HG02885 (cell line): ENCODE data around the gene ST8SIA3.

Experiments used
- ATAC-seq: cut with Tn5 transposase; IDR thresholded peaks from one replicate; pipeline ENCODE4 v1.9.1; 2021; ENCODE audit warnings: mild to moderate bottlenecking; ENCODE audit not compliant: unreplicated experiment, poor library complexity

ST8SIA3 gene, protein sequence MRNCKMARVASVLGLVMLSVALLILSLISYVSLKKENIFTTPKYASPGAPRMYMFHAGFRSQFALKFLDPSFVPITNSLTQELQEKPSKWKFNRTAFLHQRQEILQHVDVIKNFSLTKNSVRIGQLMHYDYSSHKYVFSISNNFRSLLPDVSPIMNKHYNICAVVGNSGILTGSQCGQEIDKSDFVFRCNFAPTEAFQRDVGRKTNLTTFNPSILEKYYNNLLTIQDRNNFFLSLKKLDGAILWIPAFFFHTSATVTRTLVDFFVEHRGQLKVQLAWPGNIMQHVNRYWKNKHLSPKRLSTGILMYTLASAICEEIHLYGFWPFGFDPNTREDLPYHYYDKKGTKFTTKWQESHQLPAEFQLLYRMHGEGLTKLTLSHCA

GRCh38 chr18:57352271-57352701, at the start of gene ST8SIA3:
TSS of gene ST8SIA3 (plus strand) at chr18:57352557. CDS start at chr18:57352847, 290 bp downstream.
- no peak for ATAC-seq

DNA sequence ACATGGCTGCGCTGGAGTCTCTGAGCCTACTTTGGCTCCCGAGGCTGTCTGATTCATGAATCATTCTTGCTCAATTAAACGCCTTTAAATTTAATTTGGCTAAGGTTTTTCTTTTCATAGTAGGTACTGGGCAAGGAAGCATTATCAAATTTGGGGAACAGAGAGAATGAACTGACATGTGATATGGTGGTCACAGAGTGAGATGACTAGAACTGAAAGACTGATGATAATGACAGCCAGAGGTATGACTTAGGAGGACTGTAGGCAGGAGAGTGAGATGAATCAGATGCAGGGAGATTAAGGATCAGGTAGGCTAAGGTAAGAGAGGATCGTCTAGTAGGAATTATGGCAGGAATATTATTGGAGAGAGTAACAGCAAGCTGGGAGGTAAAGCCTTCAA, 40.9 kb upstream of the ST8SIA3 start:
- no peak for ATAC-seq

GRCh38 chr18:57312346-57313144, 39.8 kb upstream of the ST8SIA3 start:
- no peak for ATAC-seq

DNA sequence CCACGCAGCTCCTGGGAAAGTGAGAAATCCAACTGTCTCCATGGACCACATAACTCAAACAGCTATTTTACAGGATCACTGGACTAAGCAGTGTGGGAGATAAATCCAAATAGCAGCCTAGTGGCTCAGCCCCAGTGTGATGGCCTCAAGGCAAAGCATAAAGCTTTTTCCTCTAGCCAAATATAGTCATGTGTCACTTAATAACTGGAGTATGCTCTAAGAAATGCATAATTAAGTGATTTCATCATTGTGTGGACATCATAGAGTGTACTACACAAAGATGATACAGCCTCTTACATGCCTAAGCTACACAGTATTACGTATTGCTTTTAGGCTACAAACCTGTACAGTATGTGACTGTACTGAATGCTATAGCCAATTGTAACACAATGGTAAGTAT, 31.8 kb upstream of the ST8SIA3 start:
- ATAC-seq: no peak

DNA sequence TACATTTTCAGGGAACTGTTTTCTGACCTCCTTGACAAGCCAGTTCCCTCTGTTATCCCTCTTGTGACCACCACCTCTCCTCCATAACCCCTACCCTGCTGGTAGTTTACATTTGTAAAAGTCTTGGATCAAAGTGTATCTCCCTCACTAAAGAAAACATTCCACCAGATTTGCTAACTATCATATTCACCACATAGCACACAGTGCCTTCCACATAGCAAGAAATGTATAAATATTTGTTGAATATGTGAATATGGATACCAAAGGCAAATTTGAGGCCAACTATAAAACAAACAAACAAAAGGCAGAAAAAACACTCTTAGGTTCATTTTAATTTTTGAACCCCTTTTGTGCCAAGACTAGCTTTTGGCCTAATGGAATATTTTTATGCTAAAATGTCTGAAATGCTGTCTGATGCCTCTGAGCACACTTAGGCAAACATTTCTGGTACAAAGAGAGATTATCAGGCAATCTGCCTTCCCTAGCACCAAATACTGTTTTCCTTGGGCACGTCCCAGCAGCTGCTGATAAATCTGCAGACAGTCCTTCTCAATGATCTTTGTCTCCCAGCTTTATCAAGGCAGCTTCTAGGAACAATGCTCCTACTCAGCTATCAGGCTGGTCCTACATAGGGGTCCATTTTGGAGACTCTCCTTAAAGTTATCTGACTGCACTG, 26.7 kb upstream of the ST8SIA3 start:
- no peak for ATAC-seq

DNA sequence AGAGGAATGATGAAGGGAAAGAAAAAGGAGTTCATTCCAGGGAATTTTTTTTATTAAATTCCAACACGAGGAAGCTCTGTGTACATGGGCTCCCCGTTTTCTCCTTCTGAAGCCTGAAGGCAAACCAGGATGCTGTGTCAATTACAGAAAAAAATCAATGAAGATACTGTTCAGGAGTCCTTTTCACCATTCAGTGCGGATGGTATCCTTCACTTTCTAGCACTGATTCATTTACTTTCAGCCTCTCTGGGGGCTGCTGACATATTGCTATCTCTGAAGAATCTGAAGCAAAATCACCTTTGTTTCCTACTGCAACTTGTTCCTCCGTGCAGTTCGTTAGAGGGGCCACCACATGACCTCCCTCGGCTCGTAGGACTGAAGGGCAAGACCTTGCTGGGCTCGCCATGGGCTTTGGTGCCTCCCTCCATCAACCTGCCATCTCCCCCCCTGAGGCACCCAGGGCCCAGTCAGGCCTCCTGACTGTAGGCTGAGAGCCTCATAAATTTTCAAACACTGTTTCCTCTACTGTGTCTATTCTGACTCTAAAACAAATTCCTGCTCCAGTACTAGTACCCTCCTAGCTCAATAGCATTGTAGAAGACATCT, 25.5 kb upstream of the ST8SIA3 start:
- ATAC-seq: no peak

DNA sequence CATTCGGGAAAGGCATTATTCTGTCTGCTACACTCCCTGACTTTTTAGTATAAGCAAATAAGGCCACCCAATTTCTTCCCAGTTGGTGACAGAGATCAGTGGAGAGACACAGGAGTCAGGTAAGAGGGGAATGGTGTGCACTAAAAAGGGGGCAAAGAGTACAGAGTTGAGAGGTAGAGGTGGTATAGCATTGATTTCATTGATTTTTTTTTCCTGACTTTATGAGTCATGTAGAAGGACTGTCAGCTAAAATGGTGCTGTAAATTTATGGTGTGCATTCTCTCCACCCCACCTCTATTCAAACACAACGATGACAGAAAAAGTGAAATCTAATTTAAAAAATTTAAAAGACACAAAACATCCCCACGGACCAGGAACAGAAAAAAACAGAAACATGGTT, 23.7 kb upstream of the ST8SIA3 start:
- ATAC-seq: no peak

- no peak for ATAC-seq
Measured at GRCh38 chr18:57329856-57330255, 22.5 kb upstream of the ST8SIA3 start.

- no peak for ATAC-seq
Measured at GRCh38 chr18:57331718-57332117, 20.6 kb upstream of the ST8SIA3 start.

GRCh38 chr18:57333940-57334339, 18.4 kb upstream of the ST8SIA3 start:
- no peak for ATAC-seq

DNA sequence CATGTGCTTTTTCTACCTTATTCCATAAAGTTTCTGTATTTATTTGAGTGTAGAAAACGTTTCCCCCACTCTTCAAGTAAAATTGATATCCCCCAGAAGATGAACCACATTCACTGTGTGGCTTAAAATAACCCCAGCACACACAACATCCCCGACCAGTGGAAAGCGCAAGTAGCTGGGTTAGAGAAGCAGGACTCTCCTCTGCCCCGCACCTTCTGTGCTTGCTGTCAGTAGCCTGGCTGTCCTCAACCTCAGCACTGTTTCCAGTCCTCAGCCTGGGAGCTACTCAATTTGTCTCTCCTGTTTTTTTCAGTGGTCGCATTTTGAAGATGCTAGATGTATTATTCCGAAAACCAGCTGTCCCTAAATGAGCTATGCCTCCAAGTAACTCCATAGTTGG, 18.0 kb upstream of the ST8SIA3 start:
- no peak for ATAC-seq

GRCh38 chr18:57336343-57336742, 16.0 kb upstream of the ST8SIA3 start:
- no peak for ATAC-seq

- ATAC-seq: no peak
Measured at GRCh38 chr18:57337890-57338289, 14.5 kb upstream of the ST8SIA3 start.

- ATAC-seq: no peak
Measured at GRCh38 chr18:57343833-57344232, 8.5 kb upstream of the ST8SIA3 start.

GRCh38 chr18:57346876-57347275, 5.5 kb upstream of the ST8SIA3 start:
- ATAC-seq: no peak

- ATAC-seq: no peak
Measured at GRCh38 chr18:57347784-57348183, 4.6 kb upstream of the ST8SIA3 start.

- ATAC-seq: no peak
Measured at GRCh38 chr18:57352761-57353136, 392 bp downstream of the ST8SIA3 start.

- ATAC-seq: no peak
Measured at GRCh38 chr18:57353137-57353939, 981 bp downstream of the ST8SIA3 start.

- ATAC-seq: no peak
Measured at GRCh38 chr18:57353940-57354461, 1.6 kb downstream of the ST8SIA3 start.

DNA sequence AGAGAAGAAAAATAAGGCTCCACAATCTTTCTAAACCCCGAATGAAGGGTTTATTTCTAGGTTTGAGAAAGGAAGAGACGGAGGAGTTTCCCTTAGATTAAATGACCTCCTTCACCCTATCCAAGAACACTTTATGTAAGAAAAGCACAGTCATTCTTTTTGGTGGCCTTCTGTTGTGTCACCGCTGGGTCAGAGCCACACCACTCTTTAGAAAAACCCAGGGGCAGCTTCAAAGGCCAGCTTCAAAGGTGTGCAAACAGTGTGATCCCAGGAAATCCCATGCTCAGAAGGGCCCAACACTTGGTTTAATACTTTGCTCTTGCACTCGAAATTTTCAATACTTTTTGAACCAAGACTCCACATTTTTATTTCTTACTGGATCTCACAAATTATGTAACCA, 7.1 kb downstream of the ST8SIA3 start:
- ATAC-seq: no peak
